GM13977 (cell line): ENCODE measurements around the gene ARHGAP15.

Experiments
- DNase-seq: peaks from one replicate; pipeline ENCODE4 v3.0.0; 2012; ENCODE audit warnings: low spot score
- CTCF ChIP-seq: IDR thresholded peaks from 2 replicates; pipeline ENCODE4 v1.5.1; 2012; ENCODE audit warnings: mild to moderate bottlenecking, control low read depth; ENCODE audit not compliant: insufficient read depth; ENCODE audit errors: extremely low read depth, missing control alignments
- in situ Hi-C: fragments of 300-500 bp; cut with MboI; formaldehyde crosslinking; loops from one replicate; pipeline ENCODE4 v1.12.0; 2022; ENCODE audit warnings: low sequenced_read_pairs, low pct_unique_long_range_greater_than_20kb, mixed read lengths, inconsistent platforms; ENCODE audit not compliant: unreplicated experiment

Gene ARHGAP15

GRCh38 chr2:143744114-143744513 is 614.9 kb downstream of the ARHGAP15 start:
- in situ Hi-C loops: no loop called here
- TF ChIP-seq CTCF: no peak
- DNase-seq: no peak

DNA sequence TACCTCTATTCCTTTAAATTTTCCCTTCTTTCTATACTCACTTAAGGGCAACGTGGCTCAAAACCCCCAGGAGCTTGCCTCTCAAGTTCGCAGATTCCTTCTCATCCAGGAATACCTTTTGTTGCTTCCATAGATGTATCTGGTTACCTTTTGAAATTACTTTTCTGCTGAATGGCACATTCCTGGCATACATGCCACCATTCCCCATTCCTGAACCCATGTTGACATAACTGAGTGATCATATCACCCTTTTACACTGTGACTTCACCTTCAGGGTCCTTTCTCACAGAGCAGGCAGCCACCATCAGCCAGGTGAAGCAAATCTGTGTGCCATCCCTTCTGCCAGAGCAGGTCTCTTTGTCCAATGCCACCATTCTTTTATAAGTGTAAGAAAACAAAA is 615.8 kb downstream of the ARHGAP15 start:
- TF ChIP-seq CTCF: no peak
- in situ Hi-C loops: no loop called here
- DNase-seq: no peak

- DNase-seq: no peak
- no peak for TF ChIP-seq CTCF
- in situ Hi-C loops: no loop called here
Observed at GRCh38 chr2:143754742-143755141, 625.5 kb downstream of the ARHGAP15 start.

DNA sequence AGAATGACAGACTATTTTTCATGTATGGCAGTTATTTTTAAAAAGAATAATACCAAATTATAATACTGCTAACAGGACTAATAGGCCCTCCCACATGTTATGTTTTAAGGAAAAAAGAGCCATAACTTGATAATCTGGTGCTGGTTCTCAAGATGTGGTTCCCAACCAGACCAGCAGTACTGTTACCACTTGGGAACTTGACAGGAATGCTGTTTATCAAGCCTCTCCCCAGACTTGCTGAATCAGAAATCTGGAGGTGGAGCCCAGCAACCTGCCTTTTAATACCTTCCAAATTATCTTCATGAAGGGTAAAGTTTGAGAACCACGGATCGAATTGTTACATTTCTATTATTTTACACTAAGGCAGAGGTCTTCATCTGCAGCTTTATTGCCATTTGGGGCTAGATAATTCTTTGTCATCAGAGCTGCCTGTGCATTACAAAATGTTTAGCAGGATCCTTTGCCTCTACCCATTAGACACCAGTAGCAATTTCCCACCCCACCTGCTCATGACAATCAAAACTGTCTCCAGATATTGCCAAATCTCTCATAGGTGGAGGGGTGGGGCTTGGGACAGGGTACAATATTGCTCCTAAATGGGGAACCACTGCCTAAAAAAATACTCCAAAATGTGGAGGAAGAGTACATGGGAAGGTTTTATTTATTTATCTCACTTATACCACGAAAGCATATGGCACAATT is 629.6 kb downstream of the ARHGAP15 start:
- in situ Hi-C loops: no loop called here
- TF ChIP-seq CTCF: no peak
- no peak for DNase-seq

DNA sequence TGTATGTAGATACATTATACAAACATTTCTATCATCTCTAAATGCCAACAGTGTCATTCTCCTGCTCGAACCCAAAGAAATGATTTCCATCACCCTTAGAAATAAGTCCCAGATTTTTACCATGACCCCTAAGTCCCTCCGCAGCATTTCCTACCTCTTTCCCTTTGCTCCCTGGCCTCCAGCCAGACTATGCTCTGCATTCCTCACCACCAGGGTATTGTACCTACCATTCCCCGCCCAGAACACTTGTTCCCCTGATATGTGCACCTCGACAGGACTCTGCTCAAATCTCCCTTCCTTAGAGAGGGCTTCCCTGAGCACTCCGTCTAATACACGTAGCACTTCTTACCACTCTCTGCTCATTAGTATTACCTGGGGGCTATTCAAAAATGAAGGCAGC is 630.2 kb downstream of the ARHGAP15 start:
- no peak for DNase-seq
- TF ChIP-seq CTCF: no peak
- in situ Hi-C loops: no loop called here

DNA sequence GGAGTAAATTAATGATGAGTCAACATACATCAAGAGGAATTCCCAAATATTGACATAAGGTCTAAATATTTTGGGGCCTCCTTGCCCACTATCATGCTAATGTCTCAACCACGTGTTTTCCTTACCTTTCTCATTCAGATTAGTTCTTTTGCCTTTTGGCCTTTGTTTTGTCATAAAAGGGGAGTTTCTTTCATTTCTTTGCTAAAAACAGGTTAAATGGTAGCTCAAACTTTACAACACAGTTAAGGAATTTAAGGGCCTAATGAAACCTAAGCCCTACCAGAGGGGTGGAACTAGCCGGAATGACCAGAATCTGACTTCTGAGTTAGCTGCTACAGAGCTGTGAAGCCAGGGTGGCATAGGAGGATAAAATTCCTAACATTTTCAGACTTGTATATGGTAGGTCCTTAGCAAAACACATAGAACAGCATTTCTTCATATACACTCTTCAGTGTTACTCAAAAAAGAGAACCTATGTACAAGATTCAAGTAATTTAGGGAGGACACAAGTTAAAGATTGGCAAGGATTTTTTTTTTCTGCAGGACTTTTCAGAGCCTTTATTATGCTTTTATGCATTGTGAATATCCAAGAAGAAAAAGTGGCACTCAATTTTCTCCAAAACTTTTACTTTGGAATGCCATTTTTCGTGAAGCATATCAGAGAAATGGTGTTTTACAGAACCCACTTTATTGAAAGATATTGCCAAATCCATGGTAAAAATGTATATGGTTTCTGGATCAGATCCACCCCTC is 633.1 kb downstream of the ARHGAP15 start:
- in situ Hi-C loops: no loop called here

More for the DNA sequence above, 633.1 kb downstream of the ARHGAP15 start:
- no peak for TF ChIP-seq CTCF
- no peak for DNase-seq
